Liver (tissue), 9 donors: Measurements from ENCODE around the gene ITGA4. TPM values are rescaled to one million over a fixed set of nuclear protein-coding genes. Genes with fewer than 3 reads are reported as not detected.

ENCODE experiments used
- DNase-seq: peaks from one replicate; pipeline ENCODE4 v3.0.0-alpha.2; 2017; ENCODE audit warnings: low spot score
- H3K27ac ChIP-seq, 2 donors: one replicate each; pipeline ENCODE4 v1.7.0; 2013; ENCODE audit warnings: inconsistent platforms in 2 of 2, low read length in 2 of 2, control low read depth in 1 of 2, low read depth in 1 of 2, mild to moderate bottlenecking in 1 of 2
- H3K27me3 ChIP-seq, 4 donors: one replicate each; pipeline versions ENCODE4 v1.6.1 to v1.7.0; 2013; ENCODE audit warnings: low read length in 3 of 4, inconsistent platforms in 1 of 4, mild to moderate bottlenecking in 1 of 4, moderate library complexity in 1 of 4; ENCODE audit not compliant: control insufficient read depth in 4 of 4, insufficient read depth in 4 of 4
- H3K36me3 ChIP-seq, 4 donors: one replicate each; pipeline versions ENCODE4 v1.6.1 to v1.7.0; 2013; ENCODE audit warnings: low read length in 3 of 4, mild to moderate bottlenecking in 3 of 4, low read depth in 1 of 4, moderate library complexity in 1 of 4; ENCODE audit not compliant: control insufficient read depth in 4 of 4, insufficient read depth in 3 of 4
- H3K4me1 ChIP-seq, 4 donors: one replicate each; pipeline versions ENCODE4 v1.6.1 to v1.7.0; 2013; ENCODE audit warnings: low read length in 3 of 4, mild to moderate bottlenecking in 3 of 4, moderate library complexity in 1 of 4; ENCODE audit not compliant: control insufficient read depth in 4 of 4, insufficient read depth in 4 of 4
- H3K4me3 ChIP-seq, 3 donors: one replicate each; pipeline versions ENCODE4 v1.6.1 to v1.7.0; 2013; ENCODE audit warnings: low read length in 3 of 3, control low read depth in 1 of 3, low read depth in 1 of 3, mild to moderate bottlenecking in 1 of 3
- H3K9ac ChIP-seq, 2 donors: one replicate each; pipeline ENCODE4 v1.7.0; 2013; ENCODE audit warnings: low read length in 2 of 2, mild to moderate bottlenecking in 2 of 2, moderate library complexity in 2 of 2, control low read depth in 1 of 2, low read depth in 1 of 2
- H3K9me3 ChIP-seq, 4 donors: one replicate each; pipeline versions ENCODE4 v1.6.1 to v1.7.0; 2013; ENCODE audit warnings: low read length in 3 of 4; ENCODE audit not compliant: control insufficient read depth in 4 of 4
- EGR1 ChIP-seq, 2 donors: IDR thresholded peaks; 2 replicates each; pipeline ENCODE4 v1.6.1; 2016 to 2018; ENCODE audit warnings: antibody characterized with exemption in 2 of 2, low read depth in 2 of 2
- FOXA1 ChIP-seq: IDR thresholded peaks from 2 replicates; pipeline ENCODE4 v1.6.1; 2016; ENCODE audit warnings: antibody characterized with exemption
- FOXA2 ChIP-seq: IDR thresholded peaks from 2 replicates; pipeline ENCODE4 v1.6.1; 2016; ENCODE audit warnings: antibody characterized with exemption
- GABPA ChIP-seq, 2 donors: IDR thresholded peaks in 1 of 2; conservative IDR thresholded peaks in 1 of 2; 2 replicates each; pipeline ENCODE4 v1.6.1; 2016; ENCODE audit warnings: antibody characterized with exemption in 2 of 2, mild to moderate bottlenecking in 1 of 2, moderate library complexity in 1 of 2
- HNF4A ChIP-seq, 2 donors: conservative IDR thresholded peaks; 2 replicates each; pipeline ENCODE4 v1.6.1; 2016; ENCODE audit warnings: antibody characterized with exemption in 2 of 2, mild to moderate bottlenecking in 2 of 2
- HNF4G ChIP-seq: IDR thresholded peaks from 2 replicates; pipeline ENCODE4 v1.6.1; 2016; ENCODE audit warnings: antibody characterized with exemption
- JUND ChIP-seq, 2 donors: IDR thresholded peaks; 2 replicates each; pipeline ENCODE4 v1.6.1; 2016; ENCODE audit warnings: antibody characterized with exemption in 2 of 2
- RAD21 ChIP-seq, 2 donors: IDR thresholded peaks; 2 replicates each; pipeline ENCODE4 v1.6.1; 2016; ENCODE audit warnings: antibody characterized with exemption in 2 of 2, mild to moderate bottlenecking in 2 of 2
- RXRA ChIP-seq, 2 donors: IDR thresholded peaks; 2 replicates each; pipeline ENCODE4 v1.6.1; 2017 to 2018; ENCODE audit warnings: antibody characterized with exemption in 2 of 2, mild to moderate bottlenecking in 1 of 2
- TAF1 ChIP-seq: conservative IDR thresholded peaks from 2 replicates; pipeline ENCODE4 v1.6.1; 2016; ENCODE audit warnings: antibody characterized with exemption, mild to moderate bottlenecking
- YY1 ChIP-seq: IDR thresholded peaks from 2 replicates; pipeline ENCODE4 v1.6.1; 2016; ENCODE audit warnings: antibody characterized with exemption, mild to moderate bottlenecking
- WGBS: extraction: QIAGEN DNeasy Blood & Tissue Kit; methylation state at CpG from one replicate; pipeline ENCODE4 v1.1.7; 2013; 5-methylcytosine and 5-hydroxymethylcytosine counted together
- polyA plus RNA-seq, 2 donors: library from polyadenylated mRNA; stranded (reverse) in 1 of 2; unstranded in 1 of 2; fragments of 200-250 nt in 1 of 2; fragments of >200 nt in 1 of 2; fragmentation: Nextera tagmentation in 1 of 2; extraction: Ambion mirVana in 1 of 2; gene quantifications; one replicate each; pipeline versions ENCODE4 v1.2.1 to v1.2.3, GENCODE V29; 2013 to 2015
- total RNA-seq, 2 donors: library from RNA; depleted of rRNA; stranded (reverse); fragments of >200 nt; gene quantifications; one replicate each; pipeline ENCODE4 v1.2.3, GENCODE V29; 2014
- TF ChIP-seq, protein P1 (sequence below): IDR thresholded peaks from 2 replicates; pipeline ENCODE4 v1.6.1; 2016; ENCODE audit warnings: antibody characterized with exemption, mild to moderate bottlenecking
- TF ChIP-seq, protein P2 (sequence below): IDR thresholded peaks from 2 replicates; pipeline ENCODE4 v1.6.1; 2016; ENCODE audit warnings: antibody characterized with exemption
- TF ChIP-seq, protein P3 (sequence below): IDR thresholded peaks from 2 replicates; pipeline ENCODE4 v1.6.1; 2016; ENCODE audit warnings: antibody characterized with exemption
- donor health status: healthy.
- donor health status: healthy.
- donor health status: healthy.
- donor health status: healthy.
- donor health status: healthy.

Gene ITGA4
- total and polyA plus RNA-seq, 4 donors: 1.6 to 142 (median 4.1) TPM

DNA sequence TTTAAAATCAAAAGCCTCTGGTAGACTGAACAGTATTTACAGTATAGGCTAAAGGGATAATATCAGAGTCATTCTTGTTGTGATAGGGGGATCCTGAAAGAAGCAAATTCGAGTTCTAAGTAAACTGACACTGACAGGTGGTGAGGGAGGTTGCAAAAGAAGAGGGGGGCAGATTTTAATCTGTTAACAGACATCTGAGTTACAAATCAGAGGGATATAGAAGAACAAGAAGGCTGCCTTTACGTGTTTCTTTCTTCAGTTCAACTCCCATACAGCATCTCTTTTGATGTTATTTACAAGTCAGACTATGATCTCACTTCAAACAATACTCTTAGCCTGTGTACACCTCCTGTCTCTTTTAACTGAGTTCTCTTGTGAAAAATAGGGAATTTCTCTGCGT lies 16.3 kb upstream of the ITGA4 start (continued):
- TF ChIP-seq, protein P1, sequence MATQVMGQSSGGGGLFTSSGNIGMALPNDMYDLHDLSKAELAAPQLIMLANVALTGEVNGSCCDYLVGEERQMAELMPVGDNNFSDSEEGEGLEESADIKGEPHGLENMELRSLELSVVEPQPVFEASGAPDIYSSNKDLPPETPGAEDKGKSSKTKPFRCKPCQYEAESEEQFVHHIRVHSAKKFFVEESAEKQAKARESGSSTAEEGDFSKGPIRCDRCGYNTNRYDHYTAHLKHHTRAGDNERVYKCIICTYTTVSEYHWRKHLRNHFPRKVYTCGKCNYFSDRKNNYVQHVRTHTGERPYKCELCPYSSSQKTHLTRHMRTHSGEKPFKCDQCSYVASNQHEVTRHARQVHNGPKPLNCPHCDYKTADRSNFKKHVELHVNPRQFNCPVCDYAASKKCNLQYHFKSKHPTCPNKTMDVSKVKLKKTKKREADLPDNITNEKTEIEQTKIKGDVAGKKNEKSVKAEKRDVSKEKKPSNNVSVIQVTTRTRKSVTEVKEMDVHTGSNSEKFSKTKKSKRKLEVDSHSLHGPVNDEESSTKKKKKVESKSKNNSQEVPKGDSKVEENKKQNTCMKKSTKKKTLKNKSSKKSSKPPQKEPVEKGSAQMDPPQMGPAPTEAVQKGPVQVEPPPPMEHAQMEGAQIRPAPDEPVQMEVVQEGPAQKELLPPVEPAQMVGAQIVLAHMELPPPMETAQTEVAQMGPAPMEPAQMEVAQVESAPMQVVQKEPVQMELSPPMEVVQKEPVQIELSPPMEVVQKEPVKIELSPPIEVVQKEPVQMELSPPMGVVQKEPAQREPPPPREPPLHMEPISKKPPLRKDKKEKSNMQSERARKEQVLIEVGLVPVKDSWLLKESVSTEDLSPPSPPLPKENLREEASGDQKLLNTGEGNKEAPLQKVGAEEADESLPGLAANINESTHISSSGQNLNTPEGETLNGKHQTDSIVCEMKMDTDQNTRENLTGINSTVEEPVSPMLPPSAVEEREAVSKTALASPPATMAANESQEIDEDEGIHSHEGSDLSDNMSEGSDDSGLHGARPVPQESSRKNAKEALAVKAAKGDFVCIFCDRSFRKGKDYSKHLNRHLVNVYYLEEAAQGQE: no peak
- TF ChIP-seq YY1: no peak
- TF ChIP-seq HNF4G: no peak
- TF ChIP-seq RAD21 (IDR thresholded peaks at IDR 0.05): no peak
- TF ChIP-seq JUND (IDR thresholded peaks at IDR 0.05): no peak
- TF ChIP-seq, protein P2, sequence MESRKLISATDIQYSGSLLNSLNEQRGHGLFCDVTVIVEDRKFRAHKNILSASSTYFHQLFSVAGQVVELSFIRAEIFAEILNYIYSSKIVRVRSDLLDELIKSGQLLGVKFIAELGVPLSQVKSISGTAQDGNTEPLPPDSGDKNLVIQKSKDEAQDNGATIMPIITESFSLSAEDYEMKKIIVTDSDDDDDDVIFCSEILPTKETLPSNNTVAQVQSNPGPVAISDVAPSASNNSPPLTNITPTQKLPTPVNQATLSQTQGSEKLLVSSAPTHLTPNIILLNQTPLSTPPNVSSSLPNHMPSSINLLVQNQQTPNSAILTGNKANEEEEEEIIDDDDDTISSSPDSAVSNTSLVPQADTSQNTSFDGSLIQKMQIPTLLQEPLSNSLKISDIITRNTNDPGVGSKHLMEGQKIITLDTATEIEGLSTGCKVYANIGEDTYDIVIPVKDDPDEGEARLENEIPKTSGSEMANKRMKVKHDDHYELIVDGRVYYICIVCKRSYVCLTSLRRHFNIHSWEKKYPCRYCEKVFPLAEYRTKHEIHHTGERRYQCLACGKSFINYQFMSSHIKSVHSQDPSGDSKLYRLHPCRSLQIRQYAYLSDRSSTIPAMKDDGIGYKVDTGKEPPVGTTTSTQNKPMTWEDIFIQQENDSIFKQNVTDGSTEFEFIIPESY: no peak
- TF ChIP-seq TAF1: no peak
- TF ChIP-seq, protein P3, sequence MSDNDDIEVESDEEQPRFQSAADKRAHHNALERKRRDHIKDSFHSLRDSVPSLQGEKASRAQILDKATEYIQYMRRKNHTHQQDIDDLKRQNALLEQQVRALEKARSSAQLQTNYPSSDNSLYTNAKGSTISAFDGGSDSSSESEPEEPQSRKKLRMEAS: no peak
- no peak for TF ChIP-seq RXRA (IDR thresholded peaks at IDR 0.05)
- TF ChIP-seq HNF4A (conservative IDR thresholded peaks at IDR 0.05): no peak
- TF ChIP-seq FOXA1: no peak

DNA sequence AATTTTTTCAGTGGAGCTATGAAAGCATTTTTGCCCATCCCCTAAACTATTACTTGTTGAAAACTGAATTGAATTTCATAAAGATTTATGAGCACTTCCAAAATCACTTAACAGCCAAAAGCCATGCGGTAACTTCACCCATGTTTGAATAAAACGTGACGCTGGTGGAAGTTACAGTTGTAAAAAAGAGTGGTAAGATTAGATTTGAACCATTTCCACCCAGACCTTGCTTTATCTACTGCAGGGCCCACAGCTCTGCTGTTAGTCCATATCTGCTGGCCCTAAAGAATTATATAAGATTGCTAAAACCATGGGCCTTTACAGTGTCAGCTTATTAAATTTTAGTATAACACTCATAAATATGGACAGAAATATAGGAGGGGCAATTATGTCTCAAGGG lies 15.5 kb upstream of the ITGA4 start:
- Histone ChIP-seq H3K4me1 (no peaks in the 10 kb centered on the region), H3K36me3 (no peaks in the 10 kb centered on the region), H3K9me3 (no peaks in the 10 kb centered on the region), H3K4me3 (no peak overlapping the region), H3K27me3 (peaks cover 0 to 7% (median 0%) of the 10 kb centered on the region in 4 donors), H3K27ac (no peak overlapping the region), H3K9ac (no peak overlapping the region)
- WGBS: 48% methylated on average over 3 of the region's 3 CpGs
- TF ChIP-seq FOXA2 (no peak), EGR1 (IDR thresholded peaks at IDR 0.05; ENCODE audit: low read depth in 2 of 2) (no peak), FOXA1 (no peak), GABPA (IDR thresholded peaks at IDR 0.05 in 1 of 2, conservative IDR thresholded peaks at IDR 0.05 in 1 of 2) (no peak), HNF4A (conservative IDR thresholded peaks at IDR 0.05) (no peak), TAF1 (no peak), YY1 (no peak), RXRA (IDR thresholded peaks at IDR 0.05) (no peak)
- TF ChIP-seq, protein P2: no peak
- TF ChIP-seq, protein P3: no peak
- DNase-seq: no peak
